GM18867 (cell line): Measurements from ENCODE around the gene TFB1M.
A peak's percentile ranks its signal among the peaks of the same experiment; 100 is the strongest.
"Not testable (repeated sequence)": the region's sequence is repeated elsewhere in the genome, so short reads cannot be mapped to it uniquely, and the experiment has no call there.

ENCODE experiments used
- ATAC-seq: cut with Tn5 transposase; IDR thresholded peaks from one replicate; pipeline ENCODE4 v1.9.1; 2021; ENCODE audit warnings: mild to moderate bottlenecking, moderate library complexity; ENCODE audit not compliant: unreplicated experiment

The TFB1M gene

DNA sequence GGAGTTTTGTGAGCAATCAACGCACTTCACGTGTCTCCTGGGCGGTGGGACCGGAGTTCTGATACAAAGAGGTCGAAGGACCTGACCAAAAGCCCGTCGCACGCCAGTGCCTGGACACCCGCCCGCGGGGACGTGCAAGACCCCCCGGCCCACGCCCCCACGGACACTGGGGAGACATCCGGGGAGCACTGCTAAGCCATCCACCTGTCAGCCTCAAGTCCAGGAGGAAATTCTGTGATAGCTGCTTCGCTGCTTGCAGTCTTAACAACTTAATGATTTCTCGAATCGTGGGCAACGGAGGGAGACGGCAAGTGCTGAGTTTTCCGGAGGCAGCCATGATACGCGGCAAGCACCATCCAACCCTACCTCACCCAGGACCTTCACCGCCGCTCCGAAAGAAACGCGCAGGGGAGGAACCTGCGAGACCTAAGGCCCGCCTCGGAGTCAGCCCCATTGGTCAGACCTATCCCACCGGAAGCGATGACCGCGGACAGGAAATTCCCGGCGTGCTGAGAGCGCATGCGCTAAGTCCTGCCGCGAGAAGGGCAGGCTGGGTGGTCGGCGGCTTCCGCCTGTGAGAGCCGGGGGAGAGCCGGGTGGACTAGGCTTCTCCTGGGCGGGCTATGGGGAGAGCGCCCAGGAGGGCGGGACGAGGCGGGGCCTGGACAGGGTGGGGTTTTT is at the start of gene TFB1M:
Gene TFB1M (minus strand): TSS at position 393 of the 681 bp plus-strand sequence. CDS start 56 bp downstream, at position 337.
- ATAC-seq, result peak; percentile 92

- not testable (repeated sequence) for ATAC-seq
Observed at GRCh38 chr6:155364021-155364420, 49.7 kb upstream of the TFB1M start.

DNA sequence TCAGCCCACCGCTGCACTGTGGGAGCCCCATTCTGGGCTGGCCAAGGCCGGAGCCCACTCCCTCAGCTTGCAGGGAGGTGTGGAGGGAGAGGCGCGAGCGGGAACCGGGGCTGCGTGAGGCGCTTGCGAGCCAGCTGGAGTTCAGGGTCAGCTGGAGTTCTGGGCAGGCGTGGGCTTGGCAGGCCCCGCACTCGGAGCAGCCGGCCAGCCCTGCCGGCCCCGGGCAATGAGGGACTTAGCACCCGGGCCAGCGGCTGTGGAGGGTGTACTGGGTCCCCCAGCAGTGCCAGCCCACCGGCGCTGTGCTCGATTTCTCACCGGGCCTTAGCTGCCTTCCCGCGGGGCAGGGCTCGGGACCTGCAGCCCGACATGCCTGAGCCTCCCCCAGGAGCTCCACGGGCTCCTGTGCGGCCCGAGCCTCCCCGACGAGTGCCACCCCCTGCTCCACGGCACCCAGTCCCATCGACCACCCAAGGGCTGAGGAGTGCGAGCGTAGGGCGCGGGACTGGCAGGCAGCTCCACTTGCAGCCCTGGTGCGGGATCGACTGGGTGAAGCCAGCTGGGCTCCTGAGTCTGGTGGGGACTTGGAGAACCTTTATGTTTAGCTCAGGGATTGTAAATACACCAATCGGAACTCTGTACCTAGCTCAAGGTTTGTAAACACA is 48.8 kb upstream of the TFB1M start:
- ATAC-seq, result not testable (repeated sequence)

DNA sequence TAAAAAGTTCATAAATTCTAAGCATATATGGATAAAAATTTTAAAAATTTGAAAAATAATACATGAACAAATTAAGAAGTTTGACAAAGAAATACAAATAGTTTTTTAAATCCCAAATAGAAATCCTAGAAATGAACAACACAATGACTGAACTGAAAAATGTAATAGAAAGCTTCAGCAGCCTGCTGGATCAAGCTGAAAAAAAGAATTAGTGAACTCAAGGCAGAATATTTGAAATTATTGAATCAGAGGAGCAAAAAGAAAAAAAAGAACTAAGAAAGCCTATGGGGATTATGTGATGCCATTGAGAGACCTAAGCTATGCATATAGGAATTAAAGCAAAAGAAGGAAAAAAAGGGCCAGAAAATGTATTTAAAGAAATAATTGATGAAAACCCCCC is 39.9 kb upstream of the TFB1M start:
- ATAC-seq, result no peak

DNA sequence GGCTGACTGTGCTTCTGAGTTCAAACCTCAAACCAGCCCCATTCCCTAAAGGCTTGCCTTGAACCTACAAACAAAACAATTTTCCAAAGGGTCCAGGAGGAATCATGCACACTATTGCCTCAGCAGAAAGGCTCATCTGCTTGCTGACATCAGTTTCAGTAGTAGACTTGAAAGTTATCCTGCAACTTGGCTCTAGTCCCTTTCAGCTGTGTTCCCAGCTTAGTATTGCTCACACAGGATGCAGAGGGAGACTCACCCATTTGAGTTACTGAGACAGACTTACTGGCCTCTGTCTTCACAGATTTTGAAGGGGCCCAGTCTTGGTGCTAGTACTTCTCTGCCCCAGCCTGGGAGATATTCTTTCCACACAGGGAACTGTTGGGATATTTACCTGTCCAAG is 38.5 kb upstream of the TFB1M start:
- no peak for ATAC-seq

- no peak for ATAC-seq
Observed at GRCh38 chr6:155352130-155352420, 37.8 kb upstream of the TFB1M start.

DNA sequence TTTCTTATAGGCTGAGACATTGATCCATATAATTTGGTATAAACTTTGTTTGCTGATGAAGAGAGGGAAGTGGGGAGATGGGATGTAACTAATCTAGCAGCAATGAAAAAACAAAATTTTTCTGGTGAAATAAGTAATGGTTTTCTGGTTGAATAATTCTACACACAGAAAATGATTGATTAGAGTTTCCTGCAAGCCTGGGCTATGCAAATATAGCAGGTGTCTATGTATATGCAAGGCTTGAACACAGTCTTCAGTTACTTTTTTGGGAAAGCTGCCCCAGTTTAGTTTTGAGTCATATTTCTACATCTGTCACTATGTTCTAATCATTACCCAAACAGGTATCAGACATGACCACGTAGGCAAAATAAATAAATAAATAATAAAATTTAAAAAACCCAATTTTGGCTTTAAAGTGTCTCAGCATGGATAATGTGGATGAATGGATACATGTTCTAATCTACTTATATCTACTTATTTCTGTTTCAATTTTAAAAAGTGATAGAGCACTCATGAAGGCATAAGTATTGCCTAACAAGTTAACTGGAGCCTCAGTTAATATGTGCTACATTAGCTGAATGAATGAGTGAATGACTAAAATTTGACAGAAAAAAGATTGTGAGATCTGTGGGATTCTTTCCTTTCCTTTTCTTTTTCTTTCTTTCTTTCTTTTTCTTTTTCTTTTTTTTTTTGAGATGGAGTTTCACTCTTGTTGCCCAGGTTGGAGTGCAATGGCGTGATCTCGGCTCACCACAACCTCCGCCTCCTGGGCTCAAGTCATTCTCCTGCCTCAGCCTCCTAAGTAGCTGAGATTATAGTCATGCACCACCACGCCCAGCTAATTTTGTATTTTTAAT is 37.2 kb upstream of the TFB1M start:
- ATAC-seq, result peak; percentile 95

DNA sequence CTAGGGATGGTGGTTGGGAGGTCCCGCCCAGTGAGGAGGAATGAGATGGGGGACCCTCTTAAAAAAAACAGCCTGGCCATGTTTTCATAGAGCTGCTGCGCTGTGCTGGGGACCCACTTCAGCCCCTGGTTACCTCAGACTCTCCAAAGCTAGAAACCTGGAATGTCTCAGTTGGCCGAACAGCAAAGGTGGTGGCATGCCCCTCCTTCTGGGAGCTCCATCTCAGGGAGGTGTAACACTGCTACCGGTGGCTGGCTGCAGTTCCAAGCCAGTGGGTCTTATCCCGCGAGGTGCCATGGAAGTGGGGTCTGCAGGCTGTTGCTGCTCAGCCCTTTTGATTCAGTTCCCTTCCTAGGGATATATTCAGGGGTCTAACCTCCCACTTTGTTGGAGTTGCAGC is 35.7 kb upstream of the TFB1M start:
- no peak for ATAC-seq

DNA sequence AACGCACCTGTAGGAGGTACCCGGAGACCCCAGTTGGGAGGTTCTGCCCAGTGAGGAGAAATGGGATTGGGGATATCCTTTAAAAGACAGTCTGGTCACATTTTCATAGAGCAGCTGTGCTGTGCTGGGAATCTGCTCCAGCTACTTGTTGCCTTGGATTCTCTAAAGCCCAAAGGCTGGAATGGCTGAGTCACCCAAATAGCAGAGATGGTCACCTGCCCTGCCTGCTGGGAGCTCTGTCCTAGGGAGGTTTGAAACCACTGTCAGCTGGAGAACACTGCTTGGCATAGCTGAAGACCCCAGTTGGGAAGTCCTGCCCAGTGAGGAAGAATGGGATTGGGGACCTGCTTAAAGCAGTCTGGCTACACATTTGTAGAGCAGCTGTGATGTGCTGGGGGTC is 34.8 kb upstream of the TFB1M start:
- no peak for ATAC-seq

GRCh38 chr6:155347800-155348199 is 33.5 kb upstream of the TFB1M start:
- no peak for ATAC-seq

DNA sequence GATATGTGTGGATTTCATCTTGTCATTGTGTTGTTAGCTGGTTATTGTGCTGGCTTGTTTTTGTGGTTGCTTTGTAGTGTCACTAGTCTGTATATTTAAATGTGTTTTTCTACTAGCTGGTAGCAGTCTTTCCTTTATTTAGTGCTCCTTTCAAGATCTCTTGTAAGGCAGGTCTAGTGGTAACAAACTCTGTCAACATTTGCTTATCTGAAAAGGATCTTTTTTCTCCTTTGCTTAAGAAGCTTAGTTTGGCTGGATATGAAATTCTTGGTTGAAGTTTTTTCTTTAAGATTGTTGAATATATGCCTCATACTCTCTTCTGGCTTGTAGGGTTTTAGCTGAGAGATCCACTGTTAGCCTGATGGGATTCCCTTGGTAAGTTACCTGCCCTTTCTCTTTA is 32.7 kb upstream of the TFB1M start:
- no peak for ATAC-seq

- ATAC-seq, result no peak
Observed at GRCh38 chr6:155344341-155345006, 30.2 kb upstream of the TFB1M start.

DNA sequence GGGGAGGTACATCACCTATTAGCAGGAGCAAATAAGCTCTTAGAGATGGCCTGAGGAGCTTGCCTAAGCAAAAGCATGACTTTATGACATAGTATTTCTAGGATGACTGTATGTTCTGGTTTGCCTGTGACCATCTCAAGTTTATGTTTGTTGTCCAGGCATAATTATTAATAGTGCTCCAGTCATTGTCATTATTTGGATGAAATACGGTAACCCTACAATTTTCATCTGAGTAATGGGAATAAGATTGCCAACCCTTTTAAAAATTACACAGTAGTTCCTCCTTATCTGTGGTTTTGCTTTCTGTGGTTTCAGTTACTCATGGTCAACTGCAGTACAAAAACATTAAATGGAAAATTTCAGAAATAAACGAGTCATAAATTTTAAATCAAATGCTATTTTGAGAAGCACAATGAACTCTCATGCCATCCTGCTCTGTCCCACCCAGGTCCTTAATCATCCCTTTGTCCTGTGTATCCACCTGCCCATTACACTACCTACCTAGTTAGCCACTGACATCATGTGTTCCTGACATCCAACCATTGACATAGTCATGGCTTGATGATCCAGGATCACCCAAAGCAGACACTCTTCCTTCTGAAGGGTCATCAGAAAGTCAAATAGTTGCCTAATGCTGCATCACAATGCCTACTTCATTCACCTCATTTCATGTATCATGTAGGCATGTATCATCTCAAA is 27.0 kb upstream of the TFB1M start:
- ATAC-seq, result peak; percentile 77

GRCh38 chr6:155340464-155341129 is 26.3 kb upstream of the TFB1M start:
- peak; percentile 45 for ATAC-seq

GRCh38 chr6:155339929-155340328 is 25.6 kb upstream of the TFB1M start:
- not testable (repeated sequence) for ATAC-seq

GRCh38 chr6:155338237-155338636 is 24.0 kb upstream of the TFB1M start:
- ATAC-seq, result not testable (repeated sequence)

GRCh38 chr6:155335265-155335664 is 21.0 kb upstream of the TFB1M start:
- ATAC-seq, result no peak

DNA sequence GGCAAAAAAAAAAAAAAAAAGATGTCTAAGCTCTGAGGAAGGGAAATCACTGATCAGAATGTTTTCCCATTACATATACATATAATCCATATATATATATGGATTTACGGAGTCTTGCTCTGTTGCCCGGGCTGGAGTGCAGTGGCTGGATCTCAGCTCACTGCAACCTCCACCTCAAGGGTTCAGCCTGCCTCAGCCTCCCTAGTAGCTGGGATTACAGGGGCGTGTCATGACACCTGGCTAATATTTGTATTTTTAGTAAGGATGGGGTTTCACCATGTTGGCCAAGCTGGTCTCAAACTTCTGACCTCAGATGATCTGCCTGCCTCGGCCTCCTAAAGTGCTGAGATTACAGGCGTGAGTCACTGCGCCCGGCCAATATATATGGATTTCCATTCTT is 19.8 kb upstream of the TFB1M start:
- ATAC-seq, result not testable (repeated sequence)

DNA sequence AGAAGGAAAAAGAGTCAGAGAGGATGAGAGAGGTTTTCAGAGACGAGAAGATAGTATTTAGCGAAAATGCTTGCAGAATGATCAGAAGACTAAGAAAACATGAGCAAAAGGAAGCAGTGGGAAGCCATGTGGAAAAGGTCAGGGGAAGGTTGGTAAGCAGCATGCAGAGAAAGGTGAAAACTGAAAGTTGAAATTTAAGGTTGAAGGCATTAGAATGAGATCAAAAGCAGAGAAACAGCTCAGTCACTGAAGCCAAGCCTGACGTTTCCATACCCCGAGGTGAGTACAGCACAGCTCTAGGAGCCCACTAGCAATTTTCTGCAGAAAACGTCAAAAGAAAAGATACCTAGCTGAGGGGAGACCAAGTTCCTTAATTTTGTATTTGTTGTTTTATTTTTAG is 19.1 kb upstream of the TFB1M start:
- ATAC-seq, result peak; percentile 80

DNA sequence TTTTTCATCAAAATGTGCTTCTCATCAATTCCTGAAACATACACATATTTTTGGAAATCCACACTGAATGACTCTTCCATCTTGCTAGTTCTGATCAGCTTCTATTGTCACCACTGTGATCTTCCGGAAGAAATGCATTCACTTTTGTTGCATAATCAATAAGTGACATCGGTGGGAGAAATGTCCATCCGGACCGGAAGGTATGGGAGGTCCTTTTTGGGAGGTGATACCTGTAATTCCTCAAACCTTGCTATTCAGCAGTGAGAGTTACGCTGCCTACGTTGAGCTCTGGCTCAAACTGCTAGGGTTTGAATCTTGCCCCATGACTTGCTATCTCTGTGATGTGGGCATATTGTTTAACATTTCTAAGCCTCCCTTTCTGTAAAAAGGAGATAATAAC is 16.6 kb upstream of the TFB1M start:
- no peak for ATAC-seq
